ENCODE data around the gene NXPH3.

The NXPH3 gene

GRCh38 chr17:49630113-49630900 lies 54.6 kb downstream of the NXPH3 start:
- no peak for DNase-seq (ENCODE audit: low spot score)

- DNase-seq (ENCODE audit: low spot score), result no peak
Observed at GRCh38 chr17:49631496-49631895, 55.8 kb downstream of the NXPH3 start.

All from pons (tissue), 1 donor.